Epithelial cell of proximal tubule (primary cell): ENCODE results near the gene TSPAN18. TPM values are rescaled to one million over a fixed set of nuclear protein-coding genes. Genes with fewer than 3 reads are reported as not detected.

Experiments
- DNase-seq: peaks from one replicate; pipeline ENCODE4 v3.0.0-alpha.2; 2011; ENCODE audit warnings: low read depth
- H3K4me3 ChIP-seq: 2 replicates; pipeline ENCODE4 v1.5.1; 2011; ENCODE audit warnings: low read depth, mild to moderate bottlenecking, low read length
- total RNA-seq: library from RNA; depleted of rRNA; stranded (reverse); fragments of >200 nt; gene quantifications from 2 replicates; pipeline ENCODE4 v1.2.3, GENCODE V29; 2015
- TF ChIP-seq, protein P1 (sequence below): conservative IDR thresholded peaks from 2 replicates; pipeline ENCODE4 v1.5.1; 2012; ENCODE audit warnings: low read depth, mild to moderate bottlenecking, low read length

TSPAN18 gene
- total RNA-seq, 1 donor from 2014 or later: 1.6 TPM

DNA sequence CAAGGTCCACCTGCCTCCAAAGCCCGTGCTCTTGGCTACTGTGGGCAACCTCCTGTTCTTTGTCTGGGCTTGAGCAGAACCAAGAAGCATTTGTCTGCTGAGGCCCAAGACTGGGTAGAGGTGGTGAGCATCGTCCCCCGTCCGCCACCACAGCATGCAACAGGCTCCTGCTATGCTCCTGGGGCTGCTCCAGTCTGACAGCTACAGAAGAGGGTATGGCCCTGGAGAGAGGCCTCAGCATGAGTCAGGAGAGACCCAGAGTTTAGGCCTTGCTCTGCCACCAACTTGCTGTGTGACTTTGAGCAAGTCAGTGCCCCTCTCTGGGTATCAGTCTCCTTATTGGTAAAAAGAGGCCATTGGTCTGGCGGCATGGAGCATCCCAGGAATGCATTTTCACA is 132.8 kb downstream of the TSPAN18 start:
- no peak for DNase-seq
- no peak overlapping the region for H3K4me3 ChIP-seq
- TF ChIP-seq, protein P1, sequence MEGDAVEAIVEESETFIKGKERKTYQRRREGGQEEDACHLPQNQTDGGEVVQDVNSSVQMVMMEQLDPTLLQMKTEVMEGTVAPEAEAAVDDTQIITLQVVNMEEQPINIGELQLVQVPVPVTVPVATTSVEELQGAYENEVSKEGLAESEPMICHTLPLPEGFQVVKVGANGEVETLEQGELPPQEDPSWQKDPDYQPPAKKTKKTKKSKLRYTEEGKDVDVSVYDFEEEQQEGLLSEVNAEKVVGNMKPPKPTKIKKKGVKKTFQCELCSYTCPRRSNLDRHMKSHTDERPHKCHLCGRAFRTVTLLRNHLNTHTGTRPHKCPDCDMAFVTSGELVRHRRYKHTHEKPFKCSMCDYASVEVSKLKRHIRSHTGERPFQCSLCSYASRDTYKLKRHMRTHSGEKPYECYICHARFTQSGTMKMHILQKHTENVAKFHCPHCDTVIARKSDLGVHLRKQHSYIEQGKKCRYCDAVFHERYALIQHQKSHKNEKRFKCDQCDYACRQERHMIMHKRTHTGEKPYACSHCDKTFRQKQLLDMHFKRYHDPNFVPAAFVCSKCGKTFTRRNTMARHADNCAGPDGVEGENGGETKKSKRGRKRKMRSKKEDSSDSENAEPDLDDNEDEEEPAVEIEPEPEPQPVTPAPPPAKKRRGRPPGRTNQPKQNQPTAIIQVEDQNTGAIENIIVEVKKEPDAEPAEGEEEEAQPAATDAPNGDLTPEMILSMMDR: no peak

DNA sequence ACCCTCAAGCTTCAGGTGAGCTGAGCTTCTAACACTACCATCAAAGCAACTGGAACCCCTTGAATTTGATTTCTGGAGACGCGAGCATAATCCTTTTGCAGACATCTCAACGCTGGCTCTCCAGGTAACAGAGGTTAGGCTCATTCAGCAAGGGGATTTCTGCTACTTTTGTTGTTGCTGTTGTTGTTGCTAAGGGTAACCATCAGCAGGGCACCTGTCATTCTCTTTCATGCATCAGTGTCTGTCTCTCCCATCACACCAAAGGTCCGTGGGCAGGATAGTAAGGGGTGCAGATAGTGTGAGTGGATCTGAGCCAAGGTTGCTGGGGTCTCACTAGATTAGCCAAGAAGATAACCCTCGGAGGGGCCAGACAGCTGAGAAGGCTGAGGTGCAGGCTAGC is 133.6 kb downstream of the TSPAN18 start:
- DNase-seq: no peak
- TF ChIP-seq, protein P1: no peak
- H3K4me3 ChIP-seq: no peak overlapping the region

DNA sequence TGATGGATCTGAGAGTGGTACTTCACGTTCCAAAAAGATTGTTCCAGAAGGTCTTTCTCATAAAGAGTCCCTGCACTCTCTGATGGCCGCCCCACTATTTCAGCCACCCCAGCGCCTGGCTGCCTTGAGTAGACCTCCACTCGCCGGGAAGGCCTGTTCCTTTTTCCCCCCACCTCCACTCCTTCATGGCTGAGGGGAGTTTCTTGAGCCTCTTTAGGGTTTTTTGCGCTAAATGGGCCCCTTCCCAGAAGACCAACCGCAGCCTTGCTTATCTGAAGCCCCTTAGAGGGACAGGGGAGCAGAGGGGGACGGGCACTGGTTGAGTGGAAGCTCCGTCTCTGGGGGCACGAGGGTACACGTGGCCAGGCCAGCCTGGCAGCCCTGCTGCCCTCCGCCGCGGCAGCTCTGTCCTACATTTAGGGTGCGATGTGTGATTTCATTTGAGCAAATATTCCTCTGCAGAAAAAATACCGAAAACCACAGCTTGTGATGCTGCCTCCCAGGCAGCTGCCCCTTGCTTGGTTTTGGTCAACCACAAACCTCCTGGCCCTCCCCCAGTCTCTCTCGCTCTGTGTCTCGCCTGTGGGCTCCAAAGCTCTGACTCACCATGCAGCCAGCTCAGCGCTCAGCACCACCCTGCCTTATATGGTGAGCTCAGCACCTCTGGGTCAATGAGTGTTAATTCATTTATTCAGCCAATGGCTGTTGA is 135.2 kb downstream of the TSPAN18 start:
- peak; percentile 94 for DNase-seq
- H3K4me3 ChIP-seq: no peak overlapping the region
- TF ChIP-seq, protein P1: no peak

DNA sequence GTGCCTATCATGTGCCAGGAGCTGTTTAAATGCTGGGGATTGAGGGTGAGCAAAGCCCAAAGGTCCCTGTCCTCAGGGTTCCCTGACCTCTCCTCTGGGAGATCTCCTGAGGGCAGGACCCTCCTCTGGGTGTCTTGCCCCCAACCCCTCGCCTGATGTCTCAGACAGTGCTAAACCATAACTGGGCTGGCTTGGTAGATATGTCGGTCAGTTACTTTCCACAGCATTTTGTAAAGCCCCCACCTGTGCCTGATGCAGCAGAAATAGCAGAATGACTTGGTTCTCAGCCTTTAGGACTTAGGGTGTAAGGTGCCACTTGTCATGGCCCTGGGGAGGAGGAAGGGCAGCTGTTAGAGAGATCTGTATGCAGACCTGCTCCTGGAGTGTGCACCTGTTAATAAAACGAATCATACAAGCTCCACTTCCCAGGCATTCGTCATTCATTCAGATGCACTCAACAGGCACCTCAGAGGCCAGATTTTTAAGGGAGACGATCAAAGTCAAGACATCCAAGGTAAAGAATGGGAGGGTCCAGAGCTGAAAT is 135.9 kb downstream of the TSPAN18 start:
- TF ChIP-seq, protein P1: no peak
- DNase-seq: no peak
- H3K4me3 ChIP-seq: no peak overlapping the region

DNA sequence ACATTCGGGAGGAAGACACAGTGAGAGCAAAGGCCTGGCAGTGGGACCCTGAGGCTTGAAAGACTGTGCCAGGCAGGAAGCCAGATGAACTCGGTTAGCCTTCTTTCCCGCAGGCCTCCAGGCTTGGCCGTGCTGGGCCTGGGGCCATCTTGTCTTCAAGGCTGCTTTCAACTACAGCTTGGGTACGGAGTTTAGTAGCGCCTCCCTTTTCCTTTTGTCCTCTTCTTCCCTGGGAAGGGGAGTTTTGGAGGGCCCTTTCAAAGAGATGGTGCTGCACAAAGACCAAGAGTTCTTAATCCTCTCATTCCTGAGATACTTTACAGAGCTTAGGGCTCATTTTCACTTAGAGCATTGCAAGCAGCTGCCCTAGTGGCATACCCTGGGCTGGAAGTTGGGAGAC is 136.5 kb downstream of the TSPAN18 start:
- DNase-seq: no peak
- TF ChIP-seq, protein P1: no peak
- no peak overlapping the region for H3K4me3 ChIP-seq

DNA sequence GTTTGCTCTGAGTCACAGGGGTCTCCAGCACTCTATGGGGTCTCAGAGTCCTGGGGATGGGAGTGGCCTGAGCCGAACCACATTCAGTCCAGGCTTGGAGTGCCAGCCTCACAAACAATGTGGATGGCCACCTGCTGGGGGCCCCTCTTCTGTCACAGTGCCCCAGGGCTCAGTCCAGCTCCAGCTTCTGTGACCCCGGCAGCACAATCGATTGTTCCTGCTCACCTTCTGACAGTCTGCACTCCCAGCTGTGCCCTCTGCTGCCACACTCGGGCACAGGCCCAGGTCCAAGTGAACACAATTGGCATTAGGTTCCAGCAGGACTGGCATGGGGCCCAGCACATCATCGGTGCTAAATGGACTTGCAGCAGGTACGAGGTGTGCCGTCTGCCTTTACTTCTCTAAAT is 139.1 kb downstream of the TSPAN18 start:
- H3K4me3 ChIP-seq: no peak overlapping the region
- TF ChIP-seq, protein P1: peak; percentile 41
- DNase-seq: no peak

DNA sequence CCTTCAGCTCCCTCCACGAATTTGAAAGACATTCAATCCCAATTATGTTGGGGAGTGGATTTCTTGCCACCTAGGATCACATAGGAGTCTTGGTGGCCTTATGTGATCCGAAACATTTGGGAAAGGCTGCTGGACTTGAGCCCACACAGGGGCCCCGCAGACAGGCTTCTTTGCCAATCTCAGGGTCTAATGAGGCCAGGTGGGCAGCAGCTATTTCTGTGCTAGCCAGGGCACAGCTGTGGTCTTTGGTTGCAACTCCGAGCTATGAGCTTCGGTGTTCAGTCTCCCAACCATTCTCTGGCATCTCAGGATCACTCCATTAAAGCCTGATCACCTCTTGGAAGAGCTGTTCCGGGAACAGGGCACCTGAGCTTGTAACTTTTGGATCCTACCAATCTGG is 139.5 kb downstream of the TSPAN18 start:
- TF ChIP-seq, protein P1: no peak
- H3K4me3 ChIP-seq: no peak overlapping the region
- no peak for DNase-seq
